H1 (cell line): ENCODE data around the gene NOS1AP. TPM values are rescaled to one million over a fixed set of nuclear protein-coding genes. Genes with fewer than 3 reads are reported as not detected.

ENCODE experiments used
- CTCF ChIA-PET: fragments of 300-600 bp; sonication (Branson Sonifier 250); formaldehyde crosslinking; loops from one replicate; lab custom pipeline; 2021; ENCODE audit not compliant: partially characterized antibody; lab: Charles Lee
- POLR2A ChIA-PET: fragments of 300-600 bp; sonication (Branson Sonifier 250); formaldehyde crosslinking; loops from one replicate; lab custom pipeline; 2021; ENCODE audit warnings: inconsistent platforms; ENCODE audit not compliant: partially characterized antibody; lab: Charles Lee
- DNase-seq, 2 experiments: peaks; one replicate each; pipeline versions ENCODE4 v3.0.0 to v3.0.0-alpha.2; 2010 to 2022; ENCODE audit warnings: low spot score in 2 of 2, low read depth in 1 of 2, mixed read lengths in 1 of 2
- FAIRE-seq: peaks from 2 replicates; lab custom pipeline; 2011; peaks lifted over from hg19 to GRCh38; lab: Jason Lieb, UNC
- H2AFZ ChIP-seq: 2 replicates; pipeline ENCODE4 v1.8.1; 2012; ENCODE audit warnings: low read length, inconsistent platforms
- H2AK5ac ChIP-seq: 2 replicates; pipeline ENCODE4 v1.6.1; 2013; ENCODE audit warnings: low read depth, low read length
- H2BK120ac ChIP-seq: replicated peaks from 2 replicates; pipeline ENCODE3; 2013; ENCODE audit warnings: low read depth, low read length, inconsistent platforms
- H2BK12ac ChIP-seq: 2 replicates; pipeline ENCODE4 v1.6.1; 2013; ENCODE audit warnings: low read depth, low read length
- H2BK15ac ChIP-seq: 2 replicates; pipeline ENCODE4 v1.6.1; 2013; ENCODE audit warnings: low read length
- H2BK20ac ChIP-seq: 2 replicates; pipeline ENCODE4 v1.6.1; 2013; ENCODE audit warnings: low read length
- H2BK5ac ChIP-seq: 2 replicates; pipeline ENCODE4 v1.6.1; 2013; ENCODE audit warnings: low read depth, low read length
- H3K14ac ChIP-seq: 2 replicates; pipeline ENCODE4 v1.6.1; 2013; ENCODE audit warnings: inconsistent platforms; ENCODE audit not compliant: insufficient read length
- H3K18ac ChIP-seq: 2 replicates; pipeline ENCODE4 v1.6.1; 2013; ENCODE audit warnings: low read length; ENCODE audit errors: extremely low read depth
- H3K23ac ChIP-seq: 2 replicates; pipeline ENCODE4 v1.6.1; 2013; ENCODE audit warnings: inconsistent platforms; ENCODE audit not compliant: insufficient read length
- H3K23me2 ChIP-seq: 2 replicates; pipeline ENCODE4 v1.6.1; 2013; ENCODE audit warnings: low read depth, low read length
- H3K27ac ChIP-seq: 2 replicates; pipeline ENCODE4 v1.6.1; 2011; ENCODE audit warnings: low read depth, low read length, inconsistent platforms
- H3K27me3 ChIP-seq, 4 experiments: replicated peaks in 1 of 4; 1 replicate in 1 of 4; 2 replicates in 3 of 4; pipeline versions ENCODE4 v1.6.1 to v1.8.1; 2011 to 2013; ENCODE audit warnings: low read length in 3 of 4, mild to moderate bottlenecking in 3 of 4, inconsistent platforms in 2 of 4, mixed read lengths in 2 of 4, moderate library complexity in 1 of 4; ENCODE audit not compliant: control insufficient read depth in 3 of 4, insufficient read depth in 3 of 4; ENCODE audit errors: extremely low read depth in 1 of 4
- H3K36me3 ChIP-seq, 4 experiments: 2 replicates each; pipeline versions ENCODE4 v1.6.1 to v1.8.1; 2011 to 2013; ENCODE audit warnings: mild to moderate bottlenecking in 4 of 4, low read length in 3 of 4, moderate library complexity in 2 of 4, control low read depth in 1 of 4, inconsistent platforms in 1 of 4; ENCODE audit not compliant: insufficient read depth in 4 of 4, control insufficient read depth in 2 of 4
- H3K4ac ChIP-seq: replicated peaks from 2 replicates; pipeline ENCODE3; 2013; ENCODE audit warnings: low read length, low read depth, mixed read lengths, inconsistent platforms; ENCODE audit not compliant: insufficient read length
- H3K4me1 ChIP-seq, 4 experiments: replicated peaks in 1 of 4; 1 replicate in 1 of 4; 2 replicates in 3 of 4; pipeline versions ENCODE4 v1.6.1 to v1.8.1; 2011 to 2013; ENCODE audit warnings: low read length in 3 of 4, inconsistent platforms in 2 of 4, mixed read lengths in 1 of 4; ENCODE audit not compliant: insufficient read depth in 4 of 4, control insufficient read depth in 3 of 4
- H3K4me2 ChIP-seq, 2 experiments: 2 replicates each; pipeline versions ENCODE4 v1.6.1 to v1.8.1; 2011 to 2013; ENCODE audit warnings: low read depth in 2 of 2, low read length in 2 of 2, control low read depth in 1 of 2, inconsistent platforms in 1 of 2, mild to moderate bottlenecking in 1 of 2; ENCODE audit not compliant: insufficient read depth in 1 of 2
- H3K4me3 ChIP-seq, 4 experiments: fragments of 200-600, 300-600 bp in 1 of 4; sonication (generic), shearing (Covaris generic), sonication (Bioruptor Twin) in 1 of 4; 2 replicates each; pipeline versions ENCODE4 v1.5.1 to v1.8.1; 2011 to 2016; ENCODE audit warnings: low read length in 4 of 4, low read depth in 3 of 4, control low read depth in 2 of 4, inconsistent platforms in 2 of 4, mild to moderate bottlenecking in 2 of 4, mixed read lengths in 1 of 4, moderate library complexity in 1 of 4; ENCODE audit not compliant: insufficient read depth in 2 of 4; ENCODE audit errors: extremely low read depth in 1 of 4
- H3K56ac ChIP-seq: replicated peaks from 2 replicates; pipeline ENCODE3; 2013; ENCODE audit warnings: low read depth, mild to moderate bottlenecking, mixed read lengths, low read length, inconsistent platforms; ENCODE audit not compliant: insufficient read length
- H3K79me1 ChIP-seq: 2 replicates; pipeline ENCODE4 v1.6.1; 2013; ENCODE audit warnings: low read depth, low read length, control low read depth
- H3K79me2 ChIP-seq, 2 experiments: 2 replicates each; pipeline versions ENCODE4 v1.6.1 to v1.8.1; 2012 to 2013; ENCODE audit warnings: low read length in 2 of 2, mild to moderate bottlenecking in 2 of 2, inconsistent platforms in 1 of 2; ENCODE audit not compliant: insufficient read depth in 2 of 2, control insufficient read depth in 1 of 2
- H3K9ac ChIP-seq, 4 experiments: replicated peaks in 1 of 4; 1 replicate in 1 of 4; 2 replicates in 3 of 4; pipeline versions ENCODE4 v1.6.1 to v1.8.1; 2011 to 2013; ENCODE audit warnings: low read depth in 3 of 4, low read length in 3 of 4, control low read depth in 2 of 4, mild to moderate bottlenecking in 2 of 4, moderate library complexity in 2 of 4, inconsistent platforms in 1 of 4; ENCODE audit errors: extremely low read depth in 1 of 4
- H3K9me3 ChIP-seq, 2 experiments: 2 replicates each; pipeline versions ENCODE4 v1.6.1 to v1.8.1; 2012 to 2013; ENCODE audit warnings: mild to moderate bottlenecking in 2 of 2, moderate library complexity in 2 of 2, control low read depth in 1 of 2, inconsistent platforms in 1 of 2, low read depth in 1 of 2, low read length in 1 of 2, mixed read lengths in 1 of 2; ENCODE audit not compliant: insufficient read depth in 2 of 2
- H4K20me1 ChIP-seq, 2 experiments: replicated peaks in 1 of 2; 2 replicates each; pipeline versions ENCODE3 to v1.8.1; 2011 to 2013; ENCODE audit warnings: inconsistent platforms in 2 of 2, low read length in 2 of 2, mild to moderate bottlenecking in 1 of 2; ENCODE audit not compliant: insufficient read depth in 2 of 2, control insufficient read depth in 1 of 2
- H4K5ac ChIP-seq: 2 replicates; pipeline ENCODE4 v1.6.1; 2013; ENCODE audit warnings: low read length, low read depth, mixed read lengths, inconsistent platforms; ENCODE audit not compliant: insufficient read length
- H4K8ac ChIP-seq: 2 replicates; pipeline ENCODE4 v1.8.0; 2013; ENCODE audit warnings: mild to moderate bottlenecking, moderate library complexity, low read length, inconsistent platforms; ENCODE audit not compliant: insufficient read depth; ENCODE audit errors: extremely low read depth
- H4K91ac ChIP-seq: replicated peaks from 2 replicates; pipeline ENCODE3; 2013; ENCODE audit warnings: low read length, mixed read lengths, inconsistent platforms; ENCODE audit not compliant: insufficient read length
- ASH2L ChIP-seq: fragments of 200-600, 300-600 bp; sonication (generic); IDR thresholded peaks from one replicate; pipeline ENCODE4 v1.7.1; 2017; ENCODE audit warnings: low read length
- FOSL1 ChIP-seq: IDR thresholded peaks from 2 replicates; pipeline ENCODE4 v1.6.1; 2011; ENCODE audit warnings: mild to moderate bottlenecking, low read depth, low read length, moderate library complexity; ENCODE audit not compliant: insufficient read depth
- JUND ChIP-seq: IDR thresholded peaks from 2 replicates; pipeline ENCODE4 v1.6.1; 2011; ENCODE audit warnings: mild to moderate bottlenecking, improper control_type of control experiment, low read length
- NRF1 ChIP-seq: IDR thresholded peaks from 2 replicates; pipeline ENCODE4 v1.6.1; 2011; ENCODE audit warnings: mild to moderate bottlenecking, low read depth, low read length, improper control_type of control experiment
- POLR2A ChIP-seq, 2 experiments: IDR thresholded peaks; 1 replicate in 1 of 2; 2 replicates in 1 of 2; pipeline ENCODE4 v1.6.1; 2011; ENCODE audit warnings: low read depth in 2 of 2, low read length in 2 of 2, mild to moderate bottlenecking in 2 of 2; ENCODE audit errors: control extremely low read depth in 1 of 2
- POLR2AphosphoS5 ChIP-seq: IDR thresholded peaks from 2 replicates; pipeline ENCODE4 v1.6.1; 2011; ENCODE audit warnings: low read depth, low read length
- RAD21 ChIP-seq, 2 experiments: IDR thresholded peaks in 1 of 2; conservative IDR thresholded peaks in 1 of 2; 2 replicates each; pipeline ENCODE4 v1.6.1; 2011; ENCODE audit warnings: low read depth in 2 of 2, low read length in 2 of 2, improper control_type of control experiment in 1 of 2, inconsistent platforms in 1 of 2, mild to moderate bottlenecking in 1 of 2, moderate library complexity in 1 of 2
- RXRA ChIP-seq: IDR thresholded peaks from 2 replicates; pipeline ENCODE4 v1.6.1; 2011; ENCODE audit warnings: low read depth, mild to moderate bottlenecking, low read length, moderate library complexity; ENCODE audit not compliant: insufficient read depth
- SIN3A ChIP-seq, 2 experiments: IDR thresholded peaks in 1 of 2; conservative IDR thresholded peaks in 1 of 2; 2 replicates each; pipeline ENCODE4 v1.6.1; 2011 to 2012; ENCODE audit warnings: low read length in 2 of 2, improper control_type of control experiment in 1 of 2, low read depth in 1 of 2, mild to moderate bottlenecking in 1 of 2
- WGBS, 2 experiments: shearing (Covaris generic) in 1 of 2; methylation state at CpG; one replicate each; pipeline versions ENCODE4 v1.1.6 to v1.1.7; 2013 to 2015; ENCODE audit warnings: low lambda C conversion rate in 2 of 2, mixed read lengths in 2 of 2, inconsistent platforms in 1 of 2, low coverage in 1 of 2, missing lambda C conversion rate in 1 of 2; ENCODE audit not compliant: insufficient replicate concordance in 2 of 2, insufficient coverage in 1 of 2, insufficient read length in 1 of 2; ENCODE audit errors: extremely low coverage in 1 of 2, missing lambda C conversion rate in 1 of 2; 5-methylcytosine and 5-hydroxymethylcytosine counted together
- polyA plus RNA-seq, 7 experiments: library from polyadenylated mRNA; depleted of rRNA in 3 of 7; stranded (reverse) in 5 of 7; unstranded in 2 of 7; fragments of >200 nt in 5 of 7; fragments of 200-250 nt in 2 of 7; gene quantifications; 1 replicate in 5 of 7; 2 replicates in 1 of 7; 4 replicates in 1 of 7; pipeline versions ENCODE4 v1.2.1 to v1.2.3, GENCODE V29; 2011 to 2013; ENCODE audit warnings: missing spikeins in 2 of 7, mixed read lengths in 2 of 7
- total RNA-seq: library from RNA; stranded (reverse); fragmentation: NEBNext Ultra II Directional; extraction: Animal tissue kit (Norgen Biotek cat#: 25700); gene quantifications from 2 replicates; pipeline ENCODE4 v1.2.1, GENCODE V29; 2021
- TF ChIP-seq, protein P1 (sequence below): IDR thresholded peaks from 2 replicates; pipeline ENCODE4 v1.6.1; 2012; ENCODE audit warnings: low read length, inconsistent platforms

The NOS1AP gene
- total and polyA plus RNA-seq, 2 of the 8 experiments (the other 6 are each of a cell fraction or from before 2014, with no cell fraction given), result 2.4 to 12.1 TPM

DNA sequence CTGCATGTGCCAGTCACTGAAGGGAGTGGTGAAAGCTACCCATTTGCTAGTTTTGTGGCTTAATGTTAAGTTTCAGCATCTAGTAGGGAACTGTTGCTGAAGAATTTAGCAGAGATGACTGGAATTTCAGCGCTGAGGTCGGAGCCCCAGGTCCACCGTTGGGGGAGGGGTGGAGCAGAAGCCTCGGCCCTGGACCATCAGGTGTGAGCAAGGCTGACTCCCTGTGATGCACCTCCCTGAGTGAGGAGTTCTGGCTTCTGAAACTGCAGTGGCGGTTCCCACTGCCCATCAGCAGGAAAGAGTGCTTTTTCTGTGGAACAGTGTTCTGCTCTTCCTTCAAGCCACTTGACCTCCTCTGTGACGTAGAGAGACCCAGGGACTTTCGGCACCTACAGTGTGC, 1.3 kb downstream of the NOS1AP start:
- Histone ChIP-seq H3K36me3 (peaks cover 0 to 12% (median 0%) of the 10 kb centered on the region in 4 experiments; a peak in 2 of 8 replicates), H2BK12ac (peak overlapping the region; percentile 85), H3K23me2 (peaks cover 12% of the 10 kb centered on the region), H4K5ac (no peak overlapping the region), H2BK15ac (peak overlapping the region; percentile 22; the same call in 1 of the 2 replicates), H3K4me1 (peaks cover 6 to 33% (median 15%) of the 10 kb centered on the region in 4 experiments; a peak in 6 of 7 replicates), H3K79me2 (peaks cover 0 to 50% of the 10 kb centered on the region in 2 experiments; a peak in 3 of 4 replicates), H3K79me1 (no peaks in the 10 kb centered on the region; the same call in 1 of the 2 replicates), H4K8ac (no peak overlapping the region), H4K20me1 (peaks cover 0 to 2% of the 10 kb centered on the region in 2 experiments), H3K23ac (no peak overlapping the region), H2AK5ac (peak overlapping the region; percentile 78; the same call in 1 of the 2 replicates), H2BK20ac (peak overlapping the region; percentile 62; the same call in 1 of the 2 replicates), H3K9ac (peak overlapping the region in 3 of 4 experiments; percentile 33 to 75 (median 34); a peak in 2 of 7 replicates), H3K4me3 (peak overlapping the region; percentile 72 to 79 (median 76)), H3K4me2 (peak overlapping the region; percentile 97 to 98), H2BK120ac (peak overlapping the region; percentile 3), H2AFZ (no peak overlapping the region), H3K27ac (no peak overlapping the region), H3K14ac (no peak overlapping the region), H3K27me3 (no peaks in the 10 kb centered on the region), H4K91ac (peak overlapping the region; percentile 60), H3K18ac (peak overlapping the region; percentile 92), H3K4ac (peak overlapping the region; percentile 17), H3K9me3 (peaks cover 5% of the 10 kb centered on the region in 2 experiments; a peak in 1 of 4 replicates), H2BK5ac (peak overlapping the region; percentile 57; the same call in 1 of the 2 replicates), H3K56ac (no peak overlapping the region)
- ChIA-PET CTCF (interaction anchor here (0.5 to 1.5 kb wide), 5 partner anchors 21 to 286 kb away, joined by 3 to 5 read pairs (median 3); no protein-coding TSS in a partner anchor), POLR2A (interaction anchor here (0.6 to 3.1 kb wide), 21 partner anchors 9 to 343 kb away, joined by 3 to 24 read pairs (median 4); no protein-coding TSS in a partner anchor)
- peak in 1 of 2 experiments; percentile 63 for DNase-seq
- WGBS, 2 experiments, result 10% methylated on average over 7 of the region's 7 CpGs; no CpG with 5 or more reads in 1 of the 2 experiments
- no peak for FAIRE-seq
- TF ChIP-seq SIN3A (conservative IDR thresholded peaks at IDR 0.05 in 1 of 2, IDR thresholded peaks at IDR 0.05 in 1 of 2; ENCODE audit: low read depth in 1 of 2, low read length in 2 of 2), result no peak
- TF ChIP-seq, protein P1, sequence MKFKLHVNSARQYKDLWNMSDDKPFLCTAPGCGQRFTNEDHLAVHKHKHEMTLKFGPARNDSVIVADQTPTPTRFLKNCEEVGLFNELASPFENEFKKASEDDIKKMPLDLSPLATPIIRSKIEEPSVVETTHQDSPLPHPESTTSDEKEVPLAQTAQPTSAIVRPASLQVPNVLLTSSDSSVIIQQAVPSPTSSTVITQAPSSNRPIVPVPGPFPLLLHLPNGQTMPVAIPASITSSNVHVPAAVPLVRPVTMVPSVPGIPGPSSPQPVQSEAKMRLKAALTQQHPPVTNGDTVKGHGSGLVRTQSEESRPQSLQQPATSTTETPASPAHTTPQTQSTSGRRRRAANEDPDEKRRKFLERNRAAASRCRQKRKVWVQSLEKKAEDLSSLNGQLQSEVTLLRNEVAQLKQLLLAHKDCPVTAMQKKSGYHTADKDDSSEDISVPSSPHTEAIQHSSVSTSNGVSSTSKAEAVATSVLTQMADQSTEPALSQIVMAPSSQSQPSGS, result no peak
- TF ChIP-seq POLR2A (IDR thresholded peaks at IDR 0.05; ENCODE audit: control extremely low read depth in 1 of 2, low read depth in 2 of 2, low read length in 2 of 2), result no peak
- no peak for TF ChIP-seq JUND
- no peak for TF ChIP-seq RAD21 (IDR thresholded peaks at IDR 0.05 in 1 of 2, conservative IDR thresholded peaks at IDR 0.05 in 1 of 2; ENCODE audit: low read depth in 2 of 2, low read length in 2 of 2)
- TF ChIP-seq FOSL1, result no peak
- no peak for TF ChIP-seq RXRA
- no peak for TF ChIP-seq POLR2AphosphoS5
- peak; percentile 58 for TF ChIP-seq ASH2L
- TF ChIP-seq NRF1, result no peak
